Hepatocyte (in vitro differentiated cells): ENCODE data around the gene EDEM1. TPM values are rescaled to one million over a fixed set of nuclear protein-coding genes. Genes with fewer than 3 reads are reported as not detected.

Experiments
- DNase-seq: peaks from one replicate; pipeline ENCODE4 v3.0.0-alpha.2; 2016; ENCODE audit warnings: low spot score
- H2AFZ ChIP-seq: fragments of 200-600 bp; sonication (generic); 2 replicates; pipeline ENCODE4 v1.6.0; 2016; ENCODE audit warnings: antibody characterized with exemption, mild to moderate bottlenecking
- H3K27ac ChIP-seq: fragments of 200-600 bp; sonication (generic); 2 replicates; pipeline ENCODE4 v1.5.1; 2016; ENCODE audit warnings: mild to moderate bottlenecking
- H3K27me3 ChIP-seq: fragments of 200-600 bp; sonication (generic); 2 replicates; pipeline ENCODE4 v1.6.1; 2016
- H3K36me3 ChIP-seq: fragments of 200-600 bp; sonication (generic); replicated peaks from 2 replicates; pipeline ENCODE4 v1.5.1; 2016; ENCODE audit warnings: low read depth; ENCODE audit not compliant: insufficient read depth
- H3K4me1 ChIP-seq: fragments of 200-600 bp; sonication (generic); 2 replicates; pipeline ENCODE4 v1.5.1; 2016; ENCODE audit warnings: mild to moderate bottlenecking, moderate library complexity; ENCODE audit not compliant: insufficient read depth
- H3K4me2 ChIP-seq: fragments of 200-600 bp; sonication (generic); 2 replicates; pipeline ENCODE4 v1.6.0; 2016
- H3K4me3 ChIP-seq: fragments of 200-600 bp; sonication (generic); 2 replicates; pipeline ENCODE4 v1.5.1; 2016; ENCODE audit warnings: mild to moderate bottlenecking
- H3K79me2 ChIP-seq: fragments of 200-600 bp; sonication (generic); 2 replicates; pipeline ENCODE4 v1.6.0; 2017; ENCODE audit warnings: mild to moderate bottlenecking
- H3K9me2 ChIP-seq: fragments of 200-600 bp; sonication (generic); replicated peaks from 2 replicates; pipeline ENCODE4 v1.6.0; 2017; ENCODE audit warnings: mild to moderate bottlenecking; ENCODE audit not compliant: insufficient read depth
- H3K9me3 ChIP-seq: fragments of 200-600 bp; sonication (generic); 2 replicates; pipeline ENCODE4 v1.5.1; 2016; ENCODE audit warnings: low read depth, mild to moderate bottlenecking
- H4K20me1 ChIP-seq: fragments of 200-600 bp; sonication (generic); 2 replicates; pipeline ENCODE4 v1.6.0; 2016; ENCODE audit warnings: mild to moderate bottlenecking; ENCODE audit not compliant: insufficient read depth, poor library complexity, severe bottlenecking
- CTCF ChIP-seq: fragments of 200-600 bp; sonication (generic); IDR thresholded peaks from 2 replicates; pipeline ENCODE4 v1.5.1; 2016; ENCODE audit warnings: antibody characterized with exemption, mild to moderate bottlenecking; ENCODE audit not compliant: poor library complexity
- EZH2 ChIP-seq: fragments of 200-600 bp; sonication (generic); IDR thresholded peaks from 2 replicates; pipeline ENCODE4 v1.6.1; 2016; ENCODE audit warnings: antibody characterized with exemption, mild to moderate bottlenecking, borderline replicate concordance
- EZH2phosphoT487 ChIP-seq: fragments of 200-600 bp; sonication (generic); IDR thresholded peaks from one replicate; pipeline ENCODE4 v1.6.1; 2018; ENCODE audit warnings: antibody characterized with exemption, mild to moderate bottlenecking, low read depth, moderate library complexity; ENCODE audit not compliant: unreplicated experiment, severe bottlenecking
- WGBS: methylation state at CpG from one replicate; pipeline ENCODE4 v1.1.6; 2016; ENCODE audit warnings: low lambda C conversion rate; ENCODE audit errors: missing lambda C conversion rate; 5-methylcytosine and 5-hydroxymethylcytosine counted together
- polyA plus RNA-seq: library from polyadenylated mRNA; unstranded; fragments of >200 nt; fragmentation: Nextera tagmentation; extraction: Ambion mirVana; gene quantifications from 2 replicates; pipeline ENCODE4 v1.2.1, GENCODE V29; 2016
- total RNA-seq: library from RNA; depleted of rRNA; stranded (reverse); fragments of >200 nt; gene quantifications from 2 replicates; pipeline ENCODE4 v1.2.3, GENCODE V29; 2014

Gene EDEM1
- total and polyA plus RNA-seq, 2 experiments from 2014 or later = 18.5 to 58.3 TPM

GRCh38 chr3:5201536-5201935 is 14.0 kb downstream of the EDEM1 start:
- TF ChIP-seq CTCF = no peak
- no peak for TF ChIP-seq EZH2phosphoT487
- TF ChIP-seq EZH2 = no peak
- H3K4me3 ChIP-seq = no peak overlapping the region
- peaks cover 9% of the 10 kb centered on the region for H3K4me1 ChIP-seq
- no peaks in the 10 kb centered on the region for H3K9me2 ChIP-seq
- no peaks in the 10 kb centered on the region for H3K9me3 ChIP-seq
- H4K20me1 ChIP-seq = no peaks in the 10 kb centered on the region
- no peak overlapping the region for H3K4me2 ChIP-seq
- no peaks in the 10 kb centered on the region for H3K27me3 ChIP-seq
- H2AFZ ChIP-seq = no peak overlapping the region
- H3K36me3 ChIP-seq = peaks cover 6% of the 10 kb centered on the region
- H3K79me2 ChIP-seq = peaks cover 33% of the 10 kb centered on the region
- no peak overlapping the region for H3K27ac ChIP-seq
- DNase-seq = no peak
- 89% methylated on average over 6 of the region's 6 CpGs for WGBS

- no peak for DNase-seq
- Histone ChIP-seq H3K9me2 (no peaks in the 10 kb centered on the region), H3K4me2 (no peak overlapping the region), H3K9me3 (no peaks in the 10 kb centered on the region), H2AFZ (no peak overlapping the region), H4K20me1 (no peaks in the 10 kb centered on the region), H3K4me3 (no peak overlapping the region), H3K27me3 (no peaks in the 10 kb centered on the region), H3K27ac (no peak overlapping the region), H3K36me3 (peaks cover 6% of the 10 kb centered on the region), H3K79me2 (peaks cover 30% of the 10 kb centered on the region), H3K4me1 (peaks cover 2% of the 10 kb centered on the region)
- no peak for TF ChIP-seq CTCF
- TF ChIP-seq EZH2 = no peak
- TF ChIP-seq EZH2phosphoT487 = no peak
- 98% methylated on average over 2 of the region's 2 CpGs for WGBS
Observed at GRCh38 chr3:5202222-5202621, 14.7 kb downstream of the EDEM1 start.

- H4K20me1 ChIP-seq = no peaks in the 10 kb centered on the region
- H3K9me3 ChIP-seq = no peaks in the 10 kb centered on the region
- H3K27me3 ChIP-seq = no peaks in the 10 kb centered on the region
- 91% methylated on average over 7 of the region's 7 CpGs for WGBS
- H2AFZ ChIP-seq = no peak overlapping the region
- H3K9me2 ChIP-seq = no peaks in the 10 kb centered on the region
- DNase-seq = no peak
- no peak overlapping the region for H3K4me3 ChIP-seq
- H3K36me3 ChIP-seq = peaks cover 11% of the 10 kb centered on the region
- H3K4me1 ChIP-seq = no peaks in the 10 kb centered on the region
- no peak for TF ChIP-seq EZH2
- TF ChIP-seq EZH2phosphoT487 = no peak
- TF ChIP-seq CTCF = no peak
- no peak overlapping the region for H3K4me2 ChIP-seq
- no peak overlapping the region for H3K27ac ChIP-seq
- peaks cover 8% of the 10 kb centered on the region for H3K79me2 ChIP-seq
Observed at GRCh38 chr3:5205165-5205941, 17.8 kb downstream of the EDEM1 start.
